Thyroid gland (tissue), 4 donors: ENCODE measurements around the gene PIP5KL1.

Experiments used
- POLR2A ChIP-seq, 2 donors: fragments of 450-650 bp; IDR thresholded peaks; one replicate each; pipeline ENCODE4 v1.6.1; 2017; ENCODE audit warnings: antibody characterized with exemption in 2 of 2, mild to moderate bottlenecking in 2 of 2, moderate library complexity in 1 of 2
- TF ChIP-seq, protein P1 (sequence below), 6 experiments: fragments of 200-600 bp in 3 of 6; fragments of 450-650 bp in 3 of 6; sonication (generic) in 3 of 6; IDR thresholded peaks; one replicate each; pipeline ENCODE4 v1.5.1; 2016 to 2019; ENCODE audit warnings: antibody characterized with exemption in 6 of 6, mild to moderate bottlenecking in 2 of 6, inconsistent platforms in 1 of 6, moderate library complexity in 1 of 6

DNA sequence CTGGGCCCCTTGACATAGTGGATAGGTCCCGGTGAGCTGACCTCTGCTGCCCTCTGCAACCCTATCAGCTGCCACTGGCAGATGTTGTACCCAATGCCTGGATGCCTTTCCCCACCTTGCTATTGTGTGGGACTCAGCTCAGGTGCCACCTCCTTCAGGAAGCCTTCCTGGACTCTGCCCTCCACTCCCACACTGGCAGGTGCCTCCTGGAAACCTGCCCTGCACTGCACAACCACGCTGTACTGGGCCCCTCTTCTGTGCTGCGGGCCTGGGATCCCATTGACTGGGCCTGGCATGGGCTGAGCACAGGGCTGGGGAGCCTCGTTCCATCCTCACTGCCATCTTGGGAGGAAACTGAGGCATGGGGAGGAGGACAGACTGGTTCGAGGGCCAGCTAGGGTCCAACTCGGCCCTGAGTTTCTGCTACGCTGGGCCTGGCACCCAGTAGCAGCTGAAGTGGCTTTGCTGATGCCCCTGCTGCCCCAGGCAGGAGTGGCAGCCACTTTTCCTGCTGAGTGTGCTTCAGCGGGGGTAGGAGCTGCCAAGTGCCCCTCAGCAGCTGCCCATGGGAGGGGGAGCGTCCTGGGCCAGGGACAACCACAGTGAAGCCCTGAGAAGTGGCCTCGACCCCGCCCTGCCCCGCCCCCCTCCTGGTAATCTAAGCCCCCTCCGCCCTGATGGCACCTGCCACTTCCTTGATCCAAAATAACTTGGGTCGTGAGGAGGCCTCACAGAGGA, 54.4 kb downstream of the PIP5KL1 start:
- TF ChIP-seq, protein P1, sequence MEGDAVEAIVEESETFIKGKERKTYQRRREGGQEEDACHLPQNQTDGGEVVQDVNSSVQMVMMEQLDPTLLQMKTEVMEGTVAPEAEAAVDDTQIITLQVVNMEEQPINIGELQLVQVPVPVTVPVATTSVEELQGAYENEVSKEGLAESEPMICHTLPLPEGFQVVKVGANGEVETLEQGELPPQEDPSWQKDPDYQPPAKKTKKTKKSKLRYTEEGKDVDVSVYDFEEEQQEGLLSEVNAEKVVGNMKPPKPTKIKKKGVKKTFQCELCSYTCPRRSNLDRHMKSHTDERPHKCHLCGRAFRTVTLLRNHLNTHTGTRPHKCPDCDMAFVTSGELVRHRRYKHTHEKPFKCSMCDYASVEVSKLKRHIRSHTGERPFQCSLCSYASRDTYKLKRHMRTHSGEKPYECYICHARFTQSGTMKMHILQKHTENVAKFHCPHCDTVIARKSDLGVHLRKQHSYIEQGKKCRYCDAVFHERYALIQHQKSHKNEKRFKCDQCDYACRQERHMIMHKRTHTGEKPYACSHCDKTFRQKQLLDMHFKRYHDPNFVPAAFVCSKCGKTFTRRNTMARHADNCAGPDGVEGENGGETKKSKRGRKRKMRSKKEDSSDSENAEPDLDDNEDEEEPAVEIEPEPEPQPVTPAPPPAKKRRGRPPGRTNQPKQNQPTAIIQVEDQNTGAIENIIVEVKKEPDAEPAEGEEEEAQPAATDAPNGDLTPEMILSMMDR (IDR thresholded peaks at IDR 0.05) = peak in 1 of 6 experiments; percentile 17
- no peak for TF ChIP-seq POLR2A (IDR thresholded peaks at IDR 0.05)
